GM11168 (cell line): ENCODE measurements around the gene PFDN2.

ENCODE experiments used
- in situ Hi-C: fragments of 300-500 bp; cut with MboI; formaldehyde crosslinking; loops from one replicate; pipeline ENCODE4 v1.12.0; 2022; ENCODE audit warnings: low sequenced_read_pairs; ENCODE audit not compliant: unreplicated experiment

Gene PFDN2

GRCh38 chr1:161061419-161061818 lies 56.4 kb downstream of the PFDN2 start:
- in situ Hi-C loops, result no loop called here

GRCh38 chr1:161059293-161059692 lies 58.5 kb downstream of the PFDN2 start:
- in situ Hi-C loops, result no loop called here

- in situ Hi-C loops, result no loop called here
Observed at GRCh38 chr1:161054805-161055204, 63.0 kb downstream of the PFDN2 start.

GRCh38 chr1:161054232-161054631 lies 63.6 kb downstream of the PFDN2 start:
- in situ Hi-C loops, result no loop called here

- in situ Hi-C loops, result no loop called here
Observed at GRCh38 chr1:161052899-161053298, 64.9 kb downstream of the PFDN2 start.

GRCh38 chr1:161051219-161051618 lies 66.6 kb downstream of the PFDN2 start:
- in situ Hi-C loops, result no loop called here
